Stimulated activated memory B cell treated with anti-CD40 and anti-IgM and Interleukin-4, amounts not matched to agents 10 μg/mL and 1 μg/mL and 100 μg/mL, for 72 hours (primary cell): ENCODE data around the gene NMD3.
"Not testable (repeated sequence)": the region's sequence is repeated elsewhere in the genome, so short reads cannot be mapped to it uniquely, and the experiment has no call there.

Experiments used
- ATAC-seq: fragments of 150-1000 bp; cut with Tn5 transposase; 2 replicates; pipeline ENCODE4 v1.10.0; 2021
- H3K27ac Mint-ChIP-seq: one replicate; pipeline ENCODE4 v1.8.0; 2022; ENCODE audit warnings: mild to moderate bottlenecking, mixed read lengths
- H3K27me3 Mint-ChIP-seq: one replicate; pipeline ENCODE4 v1.8.0; 2022; ENCODE audit warnings: mixed read lengths
- H3K36me3 Mint-ChIP-seq: one replicate; pipeline ENCODE4 v1.8.0; 2022; ENCODE audit warnings: mixed read lengths
- H3K4me1 Mint-ChIP-seq: one replicate; pipeline ENCODE4 v1.8.0; 2022; ENCODE audit warnings: mixed read lengths
- H3K4me3 Mint-ChIP-seq: one replicate; pipeline ENCODE4 v1.8.0; 2022; ENCODE audit warnings: mild to moderate bottlenecking, moderate library complexity, mixed read lengths
- H3K9me3 Mint-ChIP-seq: one replicate; pipeline ENCODE4 v1.8.0; 2022; ENCODE audit warnings: mixed read lengths

NMD3 gene

DNA sequence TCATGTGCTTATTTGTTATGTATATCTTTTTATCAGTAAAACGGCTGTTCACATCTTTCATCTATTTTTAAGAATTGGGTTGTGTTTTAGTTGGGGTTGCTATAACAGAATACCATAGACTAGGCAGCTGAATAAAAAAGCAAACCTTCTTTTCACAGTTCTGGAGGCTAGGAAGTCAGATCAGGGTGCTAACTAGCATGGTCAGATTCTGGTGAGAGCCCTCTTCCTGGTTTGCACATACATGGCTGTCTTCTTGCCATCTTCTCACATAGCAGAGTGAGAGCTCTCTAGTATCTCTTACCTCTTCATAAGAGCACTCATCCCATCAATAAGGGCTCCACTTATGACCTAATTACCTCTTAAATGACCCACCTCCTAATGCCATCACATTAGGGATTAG, 33.8 kb downstream of the NMD3 start:
- no peak for ATAC-seq
- Mint-ChIP-seq H3K27ac (no peak overlapping the region), H3K4me1 (no peaks in the 10 kb centered on the region), H3K4me3 (no peak overlapping the region), H3K27me3 (no peaks in the 10 kb centered on the region), H3K36me3 (peaks cover 75% of the 10 kb centered on the region), H3K9me3 (peaks cover under 1% of the 10 kb centered on the region)

- Mint-ChIP-seq H3K4me3 (no peak overlapping the region), H3K9me3 (peaks cover 9% of the 10 kb centered on the region), H3K36me3 (peaks cover 77% of the 10 kb centered on the region), H3K27me3 (no peaks in the 10 kb centered on the region), H3K4me1 (peaks cover 19% of the 10 kb centered on the region), H3K27ac (peak overlapping the region; percentile 18)
- no peak for ATAC-seq
These were observed 41.9 kb downstream of the NMD3 start for GRCh38 chr3:161263057-161263456.

DNA sequence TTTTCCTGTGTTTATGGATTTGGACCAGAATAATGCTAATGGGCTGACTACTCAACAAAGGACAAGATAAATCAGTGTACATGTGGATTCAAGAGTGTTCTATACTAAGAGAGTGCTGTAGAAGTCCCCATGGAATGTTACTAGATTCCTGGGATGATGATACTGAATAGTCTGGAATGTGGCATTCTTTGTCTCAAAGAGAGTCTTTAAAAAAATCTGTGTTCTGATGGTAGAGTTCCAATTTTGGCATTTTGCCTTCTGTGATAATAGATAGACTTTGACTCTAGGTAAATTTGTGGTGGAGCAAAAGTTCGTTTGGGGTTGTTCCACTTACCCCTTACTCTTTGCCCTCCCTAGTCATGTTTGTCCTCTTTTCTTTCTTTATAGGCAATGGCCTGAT, 43.7 kb downstream of the NMD3 start:
- H3K9me3 Mint-ChIP-seq, result peaks cover 9% of the 10 kb centered on the region
- no peak overlapping the region for H3K4me3 Mint-ChIP-seq
- H3K4me1 Mint-ChIP-seq, result peaks cover 19% of the 10 kb centered on the region
- H3K27me3 Mint-ChIP-seq, result no peaks in the 10 kb centered on the region
- no peak for ATAC-seq
- H3K27ac Mint-ChIP-seq, result no peak overlapping the region
- peaks cover 66% of the 10 kb centered on the region for H3K36me3 Mint-ChIP-seq

GRCh38 chr3:161265916-161266571, 44.9 kb downstream of the NMD3 start:
- no peaks in the 10 kb centered on the region for H3K27me3 Mint-ChIP-seq
- peaks cover 59% of the 10 kb centered on the region for H3K36me3 Mint-ChIP-seq
- peaks cover 3% of the 10 kb centered on the region for H3K9me3 Mint-ChIP-seq

DNA sequence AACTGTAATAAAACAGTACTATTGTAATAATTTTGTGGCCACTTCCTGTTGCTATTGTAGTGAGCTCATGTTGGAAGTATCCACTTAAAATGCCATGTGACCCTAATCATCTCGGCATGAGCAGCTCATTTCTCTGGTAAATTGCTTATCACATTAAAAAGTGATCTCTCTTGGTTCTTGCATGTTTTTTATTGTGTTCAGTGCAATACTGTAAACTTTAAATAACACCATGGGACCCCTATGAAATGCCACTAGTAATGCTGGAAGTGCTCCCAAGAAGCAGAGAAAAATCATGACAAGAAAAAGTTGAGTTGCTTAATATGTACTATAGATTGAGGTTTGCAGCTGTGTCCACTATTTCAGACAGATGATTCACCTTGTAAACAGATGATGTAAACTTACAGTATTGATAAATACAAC, 45.6 kb downstream of the NMD3 start:
- Mint-ChIP-seq H3K4me3 (no peak overlapping the region), H3K9me3 (no peaks in the 10 kb centered on the region), H3K27ac (no peak overlapping the region), H3K27me3 (no peaks in the 10 kb centered on the region), H3K36me3 (peaks cover 57% of the 10 kb centered on the region), H3K4me1 (peaks cover 11% of the 10 kb centered on the region)
- no peak for ATAC-seq

More at GRCh38 chr3:161265916-161266571, 44.9 kb downstream of the NMD3 start:
- Mint-ChIP-seq H3K27ac (no peak overlapping the region), H3K4me1 (peaks cover 18% of the 10 kb centered on the region), H3K4me3 (no peak overlapping the region)
- ATAC-seq, result no peak

- Mint-ChIP-seq H3K4me1 (peaks cover 5% of the 10 kb centered on the region), H3K27ac (no peak overlapping the region), H3K4me3 (no peak overlapping the region), H3K36me3 (peaks cover 48% of the 10 kb centered on the region), H3K9me3 (no peaks in the 10 kb centered on the region), H3K27me3 (no peaks in the 10 kb centered on the region)
- no peak for ATAC-seq
These were observed 46.5 kb downstream of the NMD3 start for GRCh38 chr3:161267646-161268045.

DNA sequence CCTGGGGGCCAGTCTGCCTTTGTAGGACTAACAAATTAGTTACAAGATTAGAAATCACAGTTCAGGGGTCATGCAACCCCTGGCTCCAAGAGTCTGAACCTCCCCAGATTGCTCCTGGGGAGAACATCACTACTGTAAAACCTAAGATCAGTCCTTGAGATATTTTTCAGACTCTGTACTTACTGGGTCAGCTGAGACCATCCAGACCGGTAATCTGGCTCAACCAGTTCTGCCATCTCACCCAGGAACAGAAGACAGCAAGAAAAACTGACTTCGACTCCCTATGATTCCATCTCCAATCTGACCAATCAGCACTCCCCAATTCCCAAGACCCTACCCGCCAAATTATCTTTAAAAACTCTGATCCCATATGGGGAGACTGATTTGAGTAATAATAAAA, 47.5 kb downstream of the NMD3 start:
- ATAC-seq, result no peak
- Mint-ChIP-seq H3K4me1 (no peaks in the 10 kb centered on the region), H3K27me3 (no peaks in the 10 kb centered on the region), H3K36me3 (peaks cover 38% of the 10 kb centered on the region), H3K9me3 (no peaks in the 10 kb centered on the region), H3K27ac (no peak overlapping the region), H3K4me3 (no peak overlapping the region)

DNA sequence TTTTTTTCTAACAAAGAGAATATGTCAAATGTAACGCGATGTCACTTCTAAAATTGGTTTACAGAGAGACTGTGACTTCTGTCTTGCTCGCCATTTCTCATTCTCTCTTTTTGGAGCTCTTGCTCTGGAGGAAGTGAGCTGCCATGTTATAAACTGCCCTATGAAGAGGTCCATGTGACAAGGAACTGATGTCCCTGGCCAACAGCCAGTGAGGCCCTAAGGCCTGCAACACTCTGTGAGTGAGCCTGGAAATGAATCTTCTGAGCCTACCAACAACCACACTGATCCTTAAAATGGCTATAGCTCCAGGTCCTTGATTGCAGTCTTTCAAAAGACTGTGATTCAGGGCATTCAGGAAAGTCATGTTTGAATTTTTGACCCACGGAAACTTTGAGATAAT, 49.9 kb downstream of the NMD3 start:
- no peak for ATAC-seq
- Mint-ChIP-seq H3K4me1 (no peaks in the 10 kb centered on the region), H3K27ac (no peak overlapping the region), H3K9me3 (no peaks in the 10 kb centered on the region), H3K4me3 (no peak overlapping the region), H3K27me3 (no peaks in the 10 kb centered on the region), H3K36me3 (peaks cover 29% of the 10 kb centered on the region)

GRCh38 chr3:161271646-161272045, 50.5 kb downstream of the NMD3 start:
- Mint-ChIP-seq H3K9me3 (no peaks in the 10 kb centered on the region), H3K27me3 (no peaks in the 10 kb centered on the region), H3K36me3 (peaks cover 35% of the 10 kb centered on the region), H3K27ac (no peak overlapping the region), H3K4me1 (no peaks in the 10 kb centered on the region), H3K4me3 (no peak overlapping the region)
- ATAC-seq, result no peak

DNA sequence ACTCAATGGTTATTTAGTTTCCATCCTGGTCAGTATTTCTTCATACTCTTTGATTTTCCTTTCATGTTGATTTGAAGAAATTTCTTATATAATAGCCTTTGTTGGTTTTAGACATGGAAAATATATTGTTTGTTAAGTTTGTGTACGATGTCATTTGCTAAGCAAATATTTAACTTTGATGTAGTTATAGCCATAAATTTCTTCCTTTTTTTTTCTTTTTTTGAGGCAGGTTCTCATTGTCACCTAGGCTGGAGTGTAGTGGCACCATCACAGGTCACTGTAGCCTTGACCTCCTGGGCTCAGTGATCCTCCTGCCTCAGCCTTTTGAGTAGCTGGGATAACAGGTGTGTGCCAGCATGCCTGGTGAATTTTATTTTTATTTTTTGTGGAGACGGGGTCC, 51.4 kb downstream of the NMD3 start:
- no peak for ATAC-seq
- H3K4me1 Mint-ChIP-seq, result no peaks in the 10 kb centered on the region
- peaks cover 43% of the 10 kb centered on the region for H3K36me3 Mint-ChIP-seq
- no peaks in the 10 kb centered on the region for H3K9me3 Mint-ChIP-seq
- H3K4me3 Mint-ChIP-seq, result no peak overlapping the region
- H3K27ac Mint-ChIP-seq, result no peak overlapping the region
- no peaks in the 10 kb centered on the region for H3K27me3 Mint-ChIP-seq

DNA sequence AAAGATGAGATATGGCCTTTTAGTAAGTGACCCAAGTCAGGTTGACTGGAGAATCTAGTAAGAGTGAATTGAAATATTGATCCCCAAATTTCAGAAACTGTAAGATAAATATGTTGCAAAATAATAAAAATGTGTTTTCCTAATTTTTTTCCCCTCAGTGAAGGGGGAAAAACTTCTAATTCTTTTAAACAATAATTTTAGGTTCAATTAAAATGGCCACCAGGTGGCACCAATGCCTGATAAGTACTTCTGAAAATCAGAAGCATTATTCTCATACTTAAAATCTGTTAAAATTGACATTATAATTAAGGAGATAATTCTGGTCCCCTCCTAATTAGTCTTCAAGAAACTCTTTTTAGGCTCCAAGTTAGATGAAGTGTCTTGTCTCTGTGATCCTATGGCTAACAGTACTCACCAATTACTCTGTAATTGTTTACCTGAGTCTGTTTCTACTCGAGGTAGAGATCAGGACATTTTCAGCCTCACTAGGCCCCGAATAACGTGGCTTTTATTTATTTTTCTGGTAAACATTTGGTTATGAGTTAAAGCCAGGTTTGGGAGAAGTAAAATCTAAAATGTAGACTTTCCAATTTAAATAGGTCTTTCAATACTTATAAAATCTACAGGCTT, 52.6 kb downstream of the NMD3 start:
- Mint-ChIP-seq H3K9me3 (peaks cover 5% of the 10 kb centered on the region), H3K4me1 (no peaks in the 10 kb centered on the region), H3K27ac (no peak overlapping the region), H3K27me3 (no peaks in the 10 kb centered on the region), H3K4me3 (no peak overlapping the region), H3K36me3 (peaks cover 41% of the 10 kb centered on the region)
- ATAC-seq, result no peak

DNA sequence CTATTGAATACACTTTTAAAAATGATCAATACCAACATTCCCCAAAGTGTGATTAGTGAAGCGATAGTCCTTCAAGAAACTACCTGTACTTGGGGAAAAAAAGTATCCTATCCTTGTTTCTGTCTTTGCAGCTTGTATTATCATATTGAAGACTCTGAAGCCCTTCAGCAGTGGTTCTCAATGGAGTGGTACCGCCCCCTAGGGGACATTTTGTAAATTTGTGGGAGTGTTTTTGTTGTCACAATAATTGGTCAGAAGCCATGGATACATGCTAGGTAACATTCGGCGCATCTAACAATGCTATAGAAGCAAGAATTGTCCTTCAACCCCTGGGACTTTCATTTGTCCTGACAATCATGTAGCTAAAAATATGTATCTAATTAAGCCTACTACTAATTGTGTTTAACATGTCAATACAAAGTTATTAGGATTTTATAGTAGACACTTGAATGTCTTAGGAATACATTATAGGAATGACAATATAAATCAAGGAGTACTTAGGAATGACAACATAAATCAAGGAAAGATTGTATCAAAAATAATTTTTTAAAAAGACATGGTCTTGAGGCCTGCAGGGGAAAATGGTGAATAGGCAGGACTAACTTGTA, 53.7 kb downstream of the NMD3 start:
- H3K27me3 Mint-ChIP-seq, result no peaks in the 10 kb centered on the region
- peaks cover 47% of the 10 kb centered on the region for H3K36me3 Mint-ChIP-seq
- ATAC-seq, result no peak
- no peak overlapping the region for H3K4me3 Mint-ChIP-seq
- peaks cover 12% of the 10 kb centered on the region for H3K9me3 Mint-ChIP-seq
- no peaks in the 10 kb centered on the region for H3K4me1 Mint-ChIP-seq
- no peak overlapping the region for H3K27ac Mint-ChIP-seq

DNA sequence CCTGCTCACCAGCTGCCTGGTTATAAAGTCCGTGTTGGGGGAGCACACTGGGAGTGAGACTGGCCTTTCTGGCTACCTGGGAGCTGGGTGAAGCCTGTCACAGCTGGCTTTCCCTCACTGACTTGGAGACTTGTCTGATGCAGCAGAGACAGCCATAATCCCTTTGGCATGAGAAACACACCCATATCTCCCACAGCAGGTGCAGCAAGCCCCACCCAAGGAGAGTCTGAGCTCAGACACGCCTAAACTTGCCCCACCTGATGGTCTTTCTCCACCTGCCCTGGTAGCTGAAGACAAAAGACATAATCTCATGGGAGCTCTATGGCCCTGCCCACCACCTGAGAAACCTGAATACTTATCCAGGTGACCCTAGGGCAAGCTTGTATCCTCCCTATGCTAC, 54.8 kb downstream of the NMD3 start:
- H3K27me3 Mint-ChIP-seq, result no peaks in the 10 kb centered on the region
- H3K27ac Mint-ChIP-seq, result no peak overlapping the region
- H3K4me3 Mint-ChIP-seq, result no peak overlapping the region
- H3K4me1 Mint-ChIP-seq, result no peaks in the 10 kb centered on the region
- peaks cover 13% of the 10 kb centered on the region for H3K9me3 Mint-ChIP-seq
- no peak for ATAC-seq
- peaks cover 44% of the 10 kb centered on the region for H3K36me3 Mint-ChIP-seq

- H3K4me1 Mint-ChIP-seq, H3K27ac Mint-ChIP-seq, H3K27me3 Mint-ChIP-seq, ATAC-seq, H3K4me3 Mint-ChIP-seq: not testable (repeated sequence)
- Mint-ChIP-seq H3K9me3 (peaks cover 35% of the 10 kb centered on the region), H3K36me3 (peaks cover 10% of the 10 kb centered on the region)
These were observed 61.3 kb downstream of the NMD3 start for GRCh38 chr3:161282387-161282786.

- no peaks in the 10 kb centered on the region for H3K4me1 Mint-ChIP-seq
- no peak for ATAC-seq
- no peak overlapping the region for H3K27ac Mint-ChIP-seq
- H3K27me3 Mint-ChIP-seq, result no peaks in the 10 kb centered on the region
- no peaks in the 10 kb centered on the region for H3K36me3 Mint-ChIP-seq
- H3K4me3 Mint-ChIP-seq, result no peak overlapping the region
- peaks cover 22% of the 10 kb centered on the region for H3K9me3 Mint-ChIP-seq
These were observed 63.9 kb downstream of the NMD3 start for GRCh38 chr3:161284989-161285388.

- no peak overlapping the region for H3K4me3 Mint-ChIP-seq
- peaks cover 4% of the 10 kb centered on the region for H3K9me3 Mint-ChIP-seq
- no peak overlapping the region for H3K27ac Mint-ChIP-seq
- no peak for ATAC-seq
- no peaks in the 10 kb centered on the region for H3K27me3 Mint-ChIP-seq
- no peaks in the 10 kb centered on the region for H3K4me1 Mint-ChIP-seq
- H3K36me3 Mint-ChIP-seq, result no peaks in the 10 kb centered on the region
These were observed 68.1 kb downstream of the NMD3 start for GRCh38 chr3:161289174-161289573.
